GM12872 (cell line): ENCODE measurements around the gene GRID1.

Source experiments
- TF ChIP-seq, protein P1 (sequence below): IDR thresholded peaks from 3 replicates; pipeline ENCODE4 v1.5.1; 2011; ENCODE audit warnings: low read depth, mild to moderate bottlenecking, low read length, moderate library complexity; ENCODE audit not compliant: insufficient read depth

Gene GRID1

DNA sequence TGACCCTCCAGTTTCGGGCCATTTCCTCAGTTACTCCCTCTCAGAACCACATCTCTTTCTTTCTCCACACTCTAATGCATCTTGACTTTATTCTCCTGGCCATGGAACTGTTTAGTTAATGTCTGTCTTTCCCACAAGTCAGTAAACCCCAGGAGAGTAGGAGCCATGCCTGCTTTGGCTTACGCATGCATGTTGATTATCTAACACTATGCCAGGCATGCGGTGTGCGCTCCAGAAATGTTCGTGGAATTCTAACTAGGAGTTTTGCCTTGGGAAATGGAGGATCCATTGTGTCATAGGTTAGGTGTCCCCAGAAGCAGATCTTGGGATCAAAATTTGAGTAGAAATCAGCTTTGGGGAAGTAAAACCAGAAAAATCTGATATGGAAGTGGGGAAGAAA, 308.9 kb downstream of the GRID1 start:
- TF ChIP-seq, protein P1, sequence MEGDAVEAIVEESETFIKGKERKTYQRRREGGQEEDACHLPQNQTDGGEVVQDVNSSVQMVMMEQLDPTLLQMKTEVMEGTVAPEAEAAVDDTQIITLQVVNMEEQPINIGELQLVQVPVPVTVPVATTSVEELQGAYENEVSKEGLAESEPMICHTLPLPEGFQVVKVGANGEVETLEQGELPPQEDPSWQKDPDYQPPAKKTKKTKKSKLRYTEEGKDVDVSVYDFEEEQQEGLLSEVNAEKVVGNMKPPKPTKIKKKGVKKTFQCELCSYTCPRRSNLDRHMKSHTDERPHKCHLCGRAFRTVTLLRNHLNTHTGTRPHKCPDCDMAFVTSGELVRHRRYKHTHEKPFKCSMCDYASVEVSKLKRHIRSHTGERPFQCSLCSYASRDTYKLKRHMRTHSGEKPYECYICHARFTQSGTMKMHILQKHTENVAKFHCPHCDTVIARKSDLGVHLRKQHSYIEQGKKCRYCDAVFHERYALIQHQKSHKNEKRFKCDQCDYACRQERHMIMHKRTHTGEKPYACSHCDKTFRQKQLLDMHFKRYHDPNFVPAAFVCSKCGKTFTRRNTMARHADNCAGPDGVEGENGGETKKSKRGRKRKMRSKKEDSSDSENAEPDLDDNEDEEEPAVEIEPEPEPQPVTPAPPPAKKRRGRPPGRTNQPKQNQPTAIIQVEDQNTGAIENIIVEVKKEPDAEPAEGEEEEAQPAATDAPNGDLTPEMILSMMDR, result no peak

DNA sequence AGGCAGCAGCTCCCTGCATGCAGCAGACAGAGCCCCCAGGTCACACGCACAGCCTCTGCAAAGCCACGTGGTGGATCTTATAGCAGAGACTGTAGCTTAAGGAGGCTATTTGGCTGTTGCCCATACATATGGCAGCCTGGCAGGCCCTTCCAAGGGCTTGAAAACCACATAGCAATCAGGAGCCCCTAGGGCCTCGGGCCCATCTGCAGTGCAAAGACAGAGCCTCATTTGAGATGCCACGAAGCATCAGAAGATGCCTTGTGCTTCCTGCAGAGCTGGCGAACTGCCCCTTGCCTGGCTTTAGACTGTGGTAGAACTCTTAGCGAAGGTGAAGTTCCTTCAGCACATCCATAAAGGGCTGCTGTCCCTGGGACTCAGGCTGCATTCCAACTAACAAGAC, 309.9 kb downstream of the GRID1 start:
- TF ChIP-seq, protein P1, result no peak

DNA sequence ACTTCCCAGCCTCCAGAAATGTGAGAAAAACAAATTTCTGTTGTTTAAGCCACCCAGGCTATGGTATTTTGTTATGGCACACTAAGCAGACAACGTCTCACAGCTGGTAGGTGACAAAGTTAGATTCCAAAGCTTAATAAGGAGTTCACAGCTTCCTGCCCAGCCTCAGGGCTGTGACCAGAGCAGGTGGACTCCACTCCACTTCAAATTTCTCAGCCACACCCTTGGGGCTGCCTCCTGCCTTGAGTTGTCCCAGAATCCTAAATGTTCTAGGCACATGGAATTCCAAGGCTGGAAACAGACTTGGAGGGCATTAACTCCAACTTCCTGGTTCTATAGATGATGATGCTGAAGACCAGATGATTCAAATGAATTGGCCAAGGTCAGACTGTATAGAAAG, 310.7 kb downstream of the GRID1 start:
- TF ChIP-seq, protein P1, result no peak

DNA sequence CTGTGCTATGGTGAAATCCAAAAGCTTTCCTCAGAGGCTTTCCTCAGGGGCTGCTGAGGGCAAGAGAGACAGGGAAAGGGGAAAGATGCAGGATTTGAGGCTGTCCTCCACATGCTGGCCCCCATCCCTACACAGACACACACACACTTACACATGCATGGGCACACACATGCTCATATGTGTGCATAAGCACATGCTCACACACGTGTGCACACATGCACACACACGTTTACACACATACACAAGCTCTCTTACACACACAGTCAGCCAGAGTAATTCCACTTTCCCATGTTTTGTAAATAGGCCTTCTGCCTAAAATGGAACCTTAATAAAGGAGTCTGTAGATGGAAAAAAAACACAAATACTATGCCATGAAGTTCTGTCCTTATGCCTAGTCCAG, 312.9 kb downstream of the GRID1 start:
- TF ChIP-seq, protein P1, result no peak

DNA sequence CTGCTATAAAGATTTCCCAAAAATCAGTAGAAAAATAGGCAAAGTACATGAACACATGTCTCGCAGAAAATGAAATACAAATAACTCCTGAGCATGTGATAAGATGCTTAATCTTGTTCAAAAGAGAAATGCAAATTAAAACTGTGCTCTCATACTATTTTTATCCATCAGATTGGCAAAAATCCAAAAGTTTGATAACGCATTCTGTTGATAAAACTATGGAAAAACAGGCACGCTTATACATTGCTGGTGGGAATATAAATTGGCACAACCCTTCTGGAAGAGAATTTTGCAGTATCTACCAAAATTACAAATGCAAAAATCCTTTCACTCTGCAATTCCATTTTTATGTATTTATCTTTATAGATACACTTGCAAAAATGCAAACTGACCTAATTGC, 315.0 kb downstream of the GRID1 start:
- TF ChIP-seq, protein P1, result no peak

DNA sequence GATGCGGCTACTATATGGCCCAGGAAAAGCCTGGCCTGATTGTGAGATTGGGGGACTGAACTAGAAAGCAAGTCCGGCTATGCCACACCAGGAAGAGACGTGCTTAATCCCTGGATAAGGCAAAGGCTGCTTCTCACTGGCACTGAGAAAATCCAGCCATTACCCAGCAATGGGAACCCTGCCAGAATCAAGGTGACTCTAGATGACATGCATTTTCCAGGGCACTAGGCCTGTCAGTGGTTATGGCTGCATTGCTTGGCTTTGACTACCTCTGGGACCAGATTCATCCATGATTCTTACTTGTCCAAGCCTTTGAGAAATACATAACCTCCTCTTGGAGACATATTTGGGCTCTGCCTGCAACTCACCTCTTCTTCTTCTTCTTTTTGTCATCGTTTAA, 317.2 kb downstream of the GRID1 start:
- TF ChIP-seq, protein P1, result no peak

DNA sequence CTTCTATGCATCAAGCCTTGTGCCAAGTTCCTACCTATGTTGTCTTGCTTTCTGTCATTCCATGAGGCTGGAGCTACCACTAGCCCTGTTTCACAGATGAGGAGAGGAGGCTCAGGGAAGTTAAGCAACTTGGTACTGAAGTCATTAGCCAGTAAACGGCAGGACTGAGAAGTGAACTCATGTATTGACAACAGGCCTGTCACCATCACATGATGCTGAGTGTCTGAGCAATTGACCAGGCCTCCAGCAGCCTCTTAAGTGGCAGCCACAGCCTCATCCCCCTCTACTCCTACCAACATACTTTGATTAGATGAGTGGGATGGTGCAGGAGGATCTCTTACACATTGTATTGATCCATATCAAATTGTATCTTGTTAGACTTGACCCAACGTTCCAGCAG, 317.6 kb downstream of the GRID1 start:
- TF ChIP-seq, protein P1, result no peak

DNA sequence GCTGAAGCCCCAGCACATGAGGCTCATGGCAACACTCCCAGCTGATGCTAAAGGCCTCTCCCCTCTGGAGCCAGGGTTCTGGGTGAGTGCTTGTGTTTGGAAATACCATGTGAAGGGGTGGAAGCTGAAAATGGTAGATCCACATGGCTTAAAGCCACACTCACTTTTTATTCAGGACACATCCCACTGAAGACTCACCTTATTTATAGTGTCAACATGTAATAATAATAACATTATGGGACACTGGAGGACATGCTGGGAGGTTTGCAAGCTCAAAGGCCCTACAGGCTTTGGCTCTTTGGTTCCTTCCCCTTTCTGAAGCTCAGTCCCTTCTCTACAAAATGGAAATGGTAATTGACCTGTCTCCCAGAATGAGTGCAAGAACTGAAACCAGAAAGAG, 318.0 kb downstream of the GRID1 start:
- TF ChIP-seq, protein P1, result no peak
